Transverse colon (tissue), 4 donors: ENCODE results near the gene SH2D7. TPM values are rescaled to one million over a fixed set of nuclear protein-coding genes. Genes with fewer than 3 reads are reported as not detected.

Source experiments
- DNase-seq: peaks from one replicate; pipeline ENCODE4 v3.0.0-alpha.2; 2019
- H3K27ac ChIP-seq, 4 donors: fragments of 200-600 bp; sonication (generic); 2 replicates each; pipeline ENCODE4 v1.5.1; 2016 to 2018; ENCODE audit warnings: inconsistent platforms in 4 of 4
- H3K27me3 ChIP-seq: fragments of 200-600 bp; sonication (generic); 2 replicates; pipeline ENCODE4 v1.5.1; 2017; ENCODE audit warnings: inconsistent platforms
- H3K36me3 ChIP-seq, 4 donors: fragments of 200-600 bp; sonication (generic); 2 replicates each; pipeline ENCODE4 v1.5.1; 2017 to 2019; ENCODE audit warnings: inconsistent platforms in 4 of 4
- H3K4me1 ChIP-seq, 4 donors: fragments of 200-600 bp; sonication (generic); 2 replicates each; pipeline ENCODE4 v1.5.1; 2017 to 2020; ENCODE audit warnings: inconsistent platforms in 4 of 4
- H3K4me3 ChIP-seq, 4 donors: fragments of 200-600 bp; sonication (generic); 1 replicate in 1 of 4; 2 replicates in 3 of 4; pipeline versions ENCODE4 v1.5.1 to v1.6.1; 2017 to 2019; ENCODE audit warnings: inconsistent platforms in 4 of 4
- H3K9me3 ChIP-seq, 2 donors: fragments of 200-600 bp; sonication (generic); 2 replicates each; pipeline ENCODE4 v1.5.1; 2017 to 2019; ENCODE audit warnings: inconsistent platforms in 2 of 2
- EP300 ChIP-seq: sonication (generic); formaldehyde crosslinking; IDR thresholded peaks from one replicate; pipeline ENCODE4 v1.6.1; 2017; ENCODE audit warnings: antibody characterized with exemption, low read depth
- POLR2A ChIP-seq: fragments of 450-650 bp; IDR thresholded peaks from one replicate; pipeline ENCODE4 v1.6.1; 2016; ENCODE audit warnings: antibody characterized with exemption, mild to moderate bottlenecking, moderate library complexity
- POLR2AphosphoS5 ChIP-seq, 3 donors: sonication (generic); formaldehyde crosslinking; IDR thresholded peaks; one replicate each; pipeline ENCODE4 v1.6.1; 2016; ENCODE audit warnings: antibody characterized with exemption in 3 of 3
- WGBS, 2 donors: methylation state at CpG; one replicate each; pipeline ENCODE4 v1.1.5; 2018; ENCODE audit warnings: low coverage in 1 of 2; 5-methylcytosine and 5-hydroxymethylcytosine counted together
- in situ Hi-C, 4 donors: fragments of 200-750 bp; cut with MboI; loops; one replicate each; pipeline versions ENCODE4 v1.15.0 to v1.15.1; 2017; ENCODE audit warnings: low sequenced_read_pairs in 3 of 4, low pct_ligation_motif_present in 1 of 4, low pct_unique_long_range_greater_than_20kb in 1 of 4
- intact Hi-C: fragments of 100-400 bp; cut with DNase I; formaldehyde crosslinking; loops from one replicate; pipeline ENCODE4 v1.15.1; 2023; ENCODE audit warnings: low total_unique reads
- total RNA-seq, 4 donors: library from RNA; depleted of rRNA; stranded (reverse); fragments of >200 nt; gene quantifications; one replicate each; pipeline ENCODE4 v1.1.0, GENCODE V29; 2016
- TF ChIP-seq, protein P1 (sequence below), 5 experiments: fragments of 200-600 bp in 3 of 5; fragments of 450-650 bp in 2 of 5; sonication (generic) in 3 of 5; IDR thresholded peaks; 1 replicate in 2 of 5; 2 replicates in 3 of 5; pipeline ENCODE4 v1.5.1; 2016 to 2017; ENCODE audit warnings: antibody characterized with exemption in 5 of 5, inconsistent platforms in 3 of 5, mild to moderate bottlenecking in 2 of 5, moderate library complexity in 1 of 5

Gene SH2D7
- total RNA-seq, 4 donors from 2014 or later: 6.0 to 9.7 (median 9.3) TPM; not detected in 1

DNA sequence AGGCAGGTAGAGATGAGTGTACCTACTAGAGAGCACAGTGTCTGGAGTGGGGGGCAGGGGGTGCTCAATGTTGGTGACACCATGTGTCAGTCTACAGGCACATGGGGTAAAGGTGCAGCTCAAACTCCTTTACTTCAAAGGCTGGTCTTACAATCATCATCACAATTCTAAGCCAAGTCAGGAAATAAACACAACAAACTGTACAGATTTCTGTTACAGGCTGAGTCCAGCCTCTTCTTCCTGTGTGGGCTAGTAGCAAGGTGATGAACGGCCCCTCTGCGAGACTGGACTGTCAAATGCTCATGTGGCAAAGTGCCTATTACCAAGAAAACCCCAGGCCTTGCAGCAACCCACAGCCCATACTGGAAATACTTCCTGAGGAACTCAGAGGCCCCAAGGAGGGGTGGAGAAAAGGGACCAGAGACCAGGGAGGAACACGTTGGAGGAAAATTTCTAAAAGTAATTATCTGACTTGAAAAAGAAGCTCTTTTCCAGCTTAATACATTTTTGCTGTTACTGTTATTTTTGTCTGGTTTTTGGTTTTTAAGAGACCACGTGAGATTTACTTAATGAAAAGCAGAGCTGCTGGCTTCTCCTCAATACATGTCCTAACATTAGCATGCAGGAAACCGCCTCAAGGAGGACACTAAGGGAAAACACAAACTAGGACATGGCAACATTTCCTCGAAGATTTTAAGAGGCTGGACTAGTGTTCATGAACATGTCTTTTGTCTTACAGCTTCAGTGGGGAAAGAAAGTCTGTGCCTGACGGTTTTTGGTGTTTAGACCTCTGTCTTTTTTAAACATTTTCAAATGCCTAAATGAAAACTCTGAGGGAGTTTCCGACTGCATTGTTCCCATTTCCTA is 44.4 kb upstream of the SH2D7 start:
- Histone ChIP-seq H3K27ac (peak overlapping the region; percentile 71 to 80 (median 72)), H3K4me3 (no peak overlapping the region), H3K27me3 (no peaks in the 10 kb centered on the region), H3K9me3 (no peaks in the 10 kb centered on the region), H3K4me1 (peaks cover 77 to 99% (median 89%) of the 10 kb centered on the region in 4 donors), H3K36me3 (peaks cover 0 to 5% (median 2%) of the 10 kb centered on the region in 4 donors)
- peak; percentile 53 for DNase-seq
- intact Hi-C loops (no loop called here), in situ Hi-C loops (no loop called here)
- WGBS, 2 donors: 47 to 53% methylated on average over 6 to 8 of the region's 8 CpGs
- TF ChIP-seq, protein P1, sequence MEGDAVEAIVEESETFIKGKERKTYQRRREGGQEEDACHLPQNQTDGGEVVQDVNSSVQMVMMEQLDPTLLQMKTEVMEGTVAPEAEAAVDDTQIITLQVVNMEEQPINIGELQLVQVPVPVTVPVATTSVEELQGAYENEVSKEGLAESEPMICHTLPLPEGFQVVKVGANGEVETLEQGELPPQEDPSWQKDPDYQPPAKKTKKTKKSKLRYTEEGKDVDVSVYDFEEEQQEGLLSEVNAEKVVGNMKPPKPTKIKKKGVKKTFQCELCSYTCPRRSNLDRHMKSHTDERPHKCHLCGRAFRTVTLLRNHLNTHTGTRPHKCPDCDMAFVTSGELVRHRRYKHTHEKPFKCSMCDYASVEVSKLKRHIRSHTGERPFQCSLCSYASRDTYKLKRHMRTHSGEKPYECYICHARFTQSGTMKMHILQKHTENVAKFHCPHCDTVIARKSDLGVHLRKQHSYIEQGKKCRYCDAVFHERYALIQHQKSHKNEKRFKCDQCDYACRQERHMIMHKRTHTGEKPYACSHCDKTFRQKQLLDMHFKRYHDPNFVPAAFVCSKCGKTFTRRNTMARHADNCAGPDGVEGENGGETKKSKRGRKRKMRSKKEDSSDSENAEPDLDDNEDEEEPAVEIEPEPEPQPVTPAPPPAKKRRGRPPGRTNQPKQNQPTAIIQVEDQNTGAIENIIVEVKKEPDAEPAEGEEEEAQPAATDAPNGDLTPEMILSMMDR (IDR thresholded peaks at IDR 0.05): no peak
- peak in 1 of 3 donors; percentile 3 for TF ChIP-seq POLR2AphosphoS5 (IDR thresholded peaks at IDR 0.05)

DNA sequence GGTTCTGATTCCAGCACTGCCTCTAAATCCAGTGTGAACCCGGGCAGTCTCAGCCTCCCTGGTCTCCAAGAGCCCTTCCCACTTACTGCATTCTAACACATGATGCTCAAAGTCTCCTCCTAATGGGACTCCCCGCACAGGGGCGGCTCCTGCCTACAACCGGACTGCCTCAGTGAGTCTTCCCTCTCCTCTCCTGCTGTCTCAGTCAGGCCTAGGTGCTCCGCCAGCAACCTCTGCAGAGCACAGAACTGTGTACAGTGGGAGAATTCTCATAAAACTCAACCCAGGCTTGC is 43.8 kb upstream of the SH2D7 start:
- H3K27ac ChIP-seq: peak overlapping the region; percentile 71 to 80 (median 72)
- DNase-seq: no peak
- H3K27me3 ChIP-seq: no peaks in the 10 kb centered on the region
- intact Hi-C loops (no loop called here), in situ Hi-C loops (no loop called here)
- no peak overlapping the region for H3K4me3 ChIP-seq
- H3K36me3 ChIP-seq: peaks cover 0 to 7% (median 0%) of the 10 kb centered on the region in 4 donors
- TF ChIP-seq EP300: no peak
- no peak for TF ChIP-seq POLR2A
- TF ChIP-seq POLR2AphosphoS5 (IDR thresholded peaks at IDR 0.05): no peak
- TF ChIP-seq, protein P1 (IDR thresholded peaks at IDR 0.05): no peak
- H3K9me3 ChIP-seq: no peaks in the 10 kb centered on the region
- H3K4me1 ChIP-seq: peaks cover 77 to 96% (median 89%) of the 10 kb centered on the region in 4 donors
- whole genome bisulfite sequencing, 2 donors: 80% methylated on average over 5 of the region's 5 CpGs; no CpG with 5 or more reads in 1 of the 2 donors

DNA sequence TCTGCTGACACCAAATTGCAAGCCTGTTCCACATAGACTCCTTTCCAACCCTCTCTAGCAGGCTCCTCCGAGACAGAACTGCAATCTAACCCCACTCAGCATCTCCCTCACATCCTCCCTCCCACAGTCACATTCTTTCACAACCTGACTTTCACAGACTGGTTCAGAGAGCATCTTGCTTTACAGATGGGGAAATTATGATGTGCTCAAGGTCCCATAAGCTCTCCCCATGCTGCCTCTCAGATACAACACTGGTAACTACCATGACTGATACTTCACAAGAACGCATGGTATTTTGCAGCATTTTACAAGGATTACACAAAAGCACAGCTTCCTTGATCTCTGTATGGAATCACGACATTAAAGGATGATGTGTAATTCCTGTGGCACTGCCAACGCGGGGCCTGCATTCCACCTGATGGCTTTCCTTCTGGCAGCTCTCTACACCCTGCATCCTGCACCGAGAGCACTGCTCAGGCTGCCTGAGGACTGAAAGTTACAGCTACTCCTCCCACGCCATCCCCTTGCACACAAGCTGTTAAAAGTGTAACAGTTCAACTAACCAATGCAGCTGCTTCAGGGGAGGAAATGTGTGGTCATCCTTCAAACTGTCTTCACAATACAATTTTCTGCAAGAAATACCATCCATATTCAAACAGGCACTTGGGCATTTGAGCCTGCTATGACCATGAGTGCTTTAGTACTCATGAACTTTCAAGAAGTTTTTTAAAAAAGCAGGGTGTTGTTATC is 42.5 kb upstream of the SH2D7 start:
- H3K27ac ChIP-seq: peak overlapping the region; percentile 71 to 80 (median 72)
- DNase-seq: no peak
- TF ChIP-seq, protein P1 (IDR thresholded peaks at IDR 0.05): no peak
- TF ChIP-seq POLR2AphosphoS5 (IDR thresholded peaks at IDR 0.05): peak in 2 of 3 donors; percentile 36 to 45
- peak; percentile 18 for TF ChIP-seq POLR2A
- no peak for TF ChIP-seq EP300

DNA sequence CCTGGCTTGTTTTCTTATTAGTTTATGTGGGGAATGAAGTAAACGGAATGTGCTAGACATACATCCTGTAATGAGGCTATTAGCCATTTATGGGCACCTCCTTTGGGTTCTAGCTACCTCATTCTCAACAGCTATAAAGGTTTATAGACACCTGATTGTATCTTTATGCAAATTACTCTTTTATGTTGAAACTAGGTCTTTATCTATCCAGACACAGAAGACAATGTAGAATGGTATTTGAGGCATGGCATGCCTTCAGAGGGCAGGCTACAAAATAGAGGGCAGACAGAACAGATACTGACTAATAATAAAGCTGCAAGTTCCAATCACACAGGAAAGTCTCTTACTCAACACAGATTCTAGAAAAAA is 41.9 kb upstream of the SH2D7 start:
- 13 to 30% methylated on average over 1 of the region's 1 CpG for WGBS, 2 donors
- Histone ChIP-seq H3K27me3 (no peaks in the 10 kb centered on the region), H3K4me1 (peaks cover 68 to 87% (median 85%) of the 10 kb centered on the region in 4 donors), H3K4me3 (no peak overlapping the region), H3K9me3 (no peaks in the 10 kb centered on the region), H3K27ac (peak overlapping the region; percentile 71 to 80 (median 72)), H3K36me3 (peaks cover 0 to 5% (median 0%) of the 10 kb centered on the region in 4 donors)
- intact Hi-C loops (loop anchor here (10.0 kb wide), 1 partner anchor 684 kb away; no protein-coding TSS in a partner anchor), in situ Hi-C loops (no loop called here)
- TF ChIP-seq, protein P1 (IDR thresholded peaks at IDR 0.05): no peak
- no peak for DNase-seq

More for the DNA sequence above, 42.5 kb upstream of the SH2D7 start:
- Histone ChIP-seq H3K36me3 (peaks cover 0 to 5% (median 0%) of the 10 kb centered on the region in 4 donors), H3K4me3 (no peak overlapping the region), H3K9me3 (no peaks in the 10 kb centered on the region), H3K27me3 (no peaks in the 10 kb centered on the region), H3K4me1 (peaks cover 69 to 87% (median 85%) of the 10 kb centered on the region in 4 donors)
- in situ Hi-C loops (no loop called here), intact Hi-C loops (loop anchor here (10.0 kb wide), 1 partner anchor 685 kb away; no protein-coding TSS in a partner anchor)
- WGBS, 2 donors: 42% methylated on average over 7 of the region's 7 CpGs; no CpG with 5 or more reads in 1 of the 2 donors
